Endodermal cell (in vitro differentiated cells): Measurements from ENCODE around the gene CDH13. TPM values are rescaled to one million over a fixed set of nuclear protein-coding genes. Genes with fewer than 3 reads are reported as not detected.

ENCODE experiments used
- DNase-seq: peaks from one replicate; pipeline ENCODE4 v3.0.0-alpha.2; 2017
- H3K27ac ChIP-seq: 2 replicates; pipeline ENCODE4 v1.5.1; 2013; ENCODE audit warnings: mild to moderate bottlenecking, low read depth, low read length, moderate library complexity
- H3K27me3 ChIP-seq: 2 replicates; pipeline ENCODE4 v1.6.1; 2013; ENCODE audit warnings: mild to moderate bottlenecking, low read length, moderate library complexity; ENCODE audit not compliant: insufficient read depth, control insufficient read depth, poor library complexity, severe bottlenecking
- H3K36me3 ChIP-seq: 2 replicates; pipeline ENCODE4 v1.7.0; 2013; ENCODE audit warnings: mild to moderate bottlenecking, low read length, moderate library complexity; ENCODE audit not compliant: control insufficient read depth, insufficient read depth
- H3K4me1 ChIP-seq: one replicate; pipeline ENCODE4 v1.7.0; 2013; ENCODE audit warnings: low read length; ENCODE audit not compliant: control insufficient read depth, insufficient read depth
- H3K4me3 ChIP-seq: 2 replicates; pipeline ENCODE4 v1.5.1; 2013; ENCODE audit warnings: mild to moderate bottlenecking, low read length, moderate library complexity
- H3K9ac ChIP-seq: 2 replicates; pipeline ENCODE4 v1.6.1; 2013; ENCODE audit warnings: mild to moderate bottlenecking, low read length, moderate library complexity; ENCODE audit not compliant: poor library complexity, severe bottlenecking; ENCODE audit errors: extremely low read depth
- H3K9me3 ChIP-seq: 2 replicates; pipeline ENCODE4 v1.6.1; 2013; ENCODE audit warnings: mild to moderate bottlenecking, low read length, moderate library complexity; ENCODE audit not compliant: control insufficient read depth
- H3K27ac Mint-ChIP-seq: 2 replicates; pipeline ENCODE4 v1.8.0; 2020; ENCODE audit warnings: mixed read lengths
- H3K27me3 Mint-ChIP-seq: 2 replicates; pipeline ENCODE4 v1.8.0; 2021; ENCODE audit warnings: mild to moderate bottlenecking, mixed read lengths; ENCODE audit not compliant: insufficient read depth
- H3K36me3 Mint-ChIP-seq: 2 replicates; pipeline ENCODE4 v1.8.0; 2020; ENCODE audit warnings: low read depth, mixed read lengths
- H3K4me1 Mint-ChIP-seq: 2 replicates; pipeline ENCODE4 v1.8.0; 2020; ENCODE audit warnings: mixed read lengths
- H3K4me3 Mint-ChIP-seq: 2 replicates; pipeline ENCODE4 v1.8.0; 2020; ENCODE audit warnings: mild to moderate bottlenecking, moderate library complexity, mixed read lengths
- H3K9me3 Mint-ChIP-seq: 2 replicates; pipeline ENCODE4 v1.8.0; 2020; ENCODE audit warnings: mild to moderate bottlenecking, mixed read lengths
- WGBS, 2 experiments: methylation state at CpG; one replicate each; pipeline versions ENCODE4 v1.1.5 to v1.1.7; 2013; ENCODE audit warnings: missing lambda C conversion rate in 2 of 2, mixed read lengths in 1 of 2; ENCODE audit not compliant: insufficient coverage in 1 of 2, insufficient read length in 1 of 2; 5-methylcytosine and 5-hydroxymethylcytosine counted together
- total RNA-seq, 2 donors: library from RNA; stranded (reverse); fragmentation: NEBNext Ultra II Directional in 1 of 2; extraction: Animal tissue kit (Norgen Biotek cat#: 25700) in 1 of 2; gene quantifications; 2 replicates in 1 of 2; 3 replicates in 1 of 2; pipeline ENCODE4 v1.2.1, GENCODE V29; 2021
- TF ChIP-seq, protein P1 (sequence below): fragments of 200-600 bp; sonication (generic); conservative IDR thresholded peaks from 2 replicates; pipeline ENCODE4 v1.5.0; 2021; ENCODE audit warnings: antibody characterized with exemption, mild to moderate bottlenecking

Gene CDH13
- total RNA-seq, 2 donors from 2014 or later: 0.86 to 1.8 TPM

GRCh38 chr16:82949016-82949415 is 322.2 kb downstream of the CDH13 start:
- H3K27ac ChIP-seq: no peak overlapping the region
- H3K27ac Mint-ChIP-seq: no peak overlapping the region
- WGBS, 2 experiments: 91 to 99% methylated on average over 5 of the region's 5 CpGs

DNA sequence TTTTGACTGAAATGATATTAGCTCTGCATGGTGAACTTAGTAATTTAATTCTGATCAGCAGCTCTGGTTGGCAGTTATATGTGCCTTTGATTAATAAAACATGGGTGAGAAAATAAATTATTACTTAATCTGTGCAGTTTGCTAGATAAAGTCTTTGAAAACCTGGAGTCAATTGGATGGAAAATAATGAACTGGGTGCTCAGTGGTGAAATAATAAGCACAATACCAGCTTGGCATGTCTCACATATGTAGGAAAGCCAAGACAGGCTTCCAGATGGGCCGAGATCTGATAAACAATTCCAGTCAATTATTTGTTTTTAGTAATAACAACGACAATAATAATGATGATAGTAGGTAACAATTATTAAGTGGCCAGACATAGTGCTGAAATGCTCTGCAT is 326.7 kb downstream of the CDH13 start:
- Histone ChIP-seq H3K36me3 (no peaks in the 10 kb centered on the region), H3K4me3 (no peak overlapping the region), H3K9ac (no peak overlapping the region), H3K4me1 (no peaks in the 10 kb centered on the region), H3K27me3 (no peaks in the 10 kb centered on the region), H3K9me3 (no peaks in the 10 kb centered on the region), H3K27ac (no peak overlapping the region)
- no peak overlapping the region for H3K4me3 Mint-ChIP-seq
- H3K4me1 Mint-ChIP-seq: no peaks in the 10 kb centered on the region
- H3K9me3 Mint-ChIP-seq: no peaks in the 10 kb centered on the region
- DNase-seq: no peak
- peaks cover 4% of the 10 kb centered on the region for H3K27me3 Mint-ChIP-seq
- H3K27ac Mint-ChIP-seq: no peak overlapping the region
- TF ChIP-seq, protein P1, sequence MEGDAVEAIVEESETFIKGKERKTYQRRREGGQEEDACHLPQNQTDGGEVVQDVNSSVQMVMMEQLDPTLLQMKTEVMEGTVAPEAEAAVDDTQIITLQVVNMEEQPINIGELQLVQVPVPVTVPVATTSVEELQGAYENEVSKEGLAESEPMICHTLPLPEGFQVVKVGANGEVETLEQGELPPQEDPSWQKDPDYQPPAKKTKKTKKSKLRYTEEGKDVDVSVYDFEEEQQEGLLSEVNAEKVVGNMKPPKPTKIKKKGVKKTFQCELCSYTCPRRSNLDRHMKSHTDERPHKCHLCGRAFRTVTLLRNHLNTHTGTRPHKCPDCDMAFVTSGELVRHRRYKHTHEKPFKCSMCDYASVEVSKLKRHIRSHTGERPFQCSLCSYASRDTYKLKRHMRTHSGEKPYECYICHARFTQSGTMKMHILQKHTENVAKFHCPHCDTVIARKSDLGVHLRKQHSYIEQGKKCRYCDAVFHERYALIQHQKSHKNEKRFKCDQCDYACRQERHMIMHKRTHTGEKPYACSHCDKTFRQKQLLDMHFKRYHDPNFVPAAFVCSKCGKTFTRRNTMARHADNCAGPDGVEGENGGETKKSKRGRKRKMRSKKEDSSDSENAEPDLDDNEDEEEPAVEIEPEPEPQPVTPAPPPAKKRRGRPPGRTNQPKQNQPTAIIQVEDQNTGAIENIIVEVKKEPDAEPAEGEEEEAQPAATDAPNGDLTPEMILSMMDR: no peak
- H3K36me3 Mint-ChIP-seq: no peaks in the 10 kb centered on the region
- WGBS, 2 experiments: 96% methylated on average over 2 of the region's 2 CpGs; no CpG with 5 or more reads in 1 of the 2 experiments

More at GRCh38 chr16:82949016-82949415, 322.2 kb downstream of the CDH13 start:
- Histone ChIP-seq H3K4me3 (no peak overlapping the region), H3K4me1 (no peaks in the 10 kb centered on the region), H3K36me3 (no peaks in the 10 kb centered on the region), H3K9ac (no peak overlapping the region), H3K9me3 (no peaks in the 10 kb centered on the region), H3K27me3 (no peaks in the 10 kb centered on the region)
- no peak for DNase-seq
- H3K9me3 Mint-ChIP-seq: no peaks in the 10 kb centered on the region
- H3K4me1 Mint-ChIP-seq: no peaks in the 10 kb centered on the region
- TF ChIP-seq, protein P1: no peak
- no peak overlapping the region for H3K4me3 Mint-ChIP-seq
- peaks cover 2% of the 10 kb centered on the region for H3K27me3 Mint-ChIP-seq
- no peaks in the 10 kb centered on the region for H3K36me3 Mint-ChIP-seq

DNA sequence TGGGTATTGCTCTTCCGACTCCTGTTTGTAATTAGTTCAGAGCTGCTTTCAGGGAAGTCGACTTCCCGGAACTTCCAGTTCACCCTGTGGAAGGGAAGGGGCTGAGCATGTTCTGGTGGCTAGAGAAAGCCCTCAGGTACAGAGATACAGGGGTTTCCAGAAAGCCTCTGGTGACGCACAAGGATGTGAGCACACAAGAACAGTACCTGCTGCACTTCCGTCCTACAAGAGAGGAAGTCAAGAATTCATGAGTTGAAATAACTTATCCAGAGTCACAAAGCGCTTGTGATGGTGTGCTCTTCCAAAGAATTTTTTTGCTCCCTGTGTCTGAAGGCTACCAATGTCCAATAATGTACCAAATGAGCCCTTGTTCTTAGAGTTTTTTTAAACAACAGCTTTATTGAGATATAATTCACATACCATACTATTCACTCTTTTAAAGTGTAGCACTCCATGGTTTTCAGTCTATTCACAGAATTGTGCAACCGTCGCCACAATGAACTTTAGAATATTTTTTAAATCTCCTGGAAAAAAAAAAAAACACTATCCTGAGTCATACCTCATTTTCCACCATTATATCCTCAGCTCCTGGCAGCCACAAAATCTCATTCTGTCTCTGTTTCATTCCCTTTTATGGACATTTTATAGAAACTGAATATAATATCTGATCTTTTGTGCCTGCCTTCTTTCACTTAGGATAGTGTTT is 327.6 kb downstream of the CDH13 start:
- H3K27ac ChIP-seq: no peak overlapping the region
- DNase-seq: no peak
- no peaks in the 10 kb centered on the region for H3K4me1 ChIP-seq
- H3K9ac ChIP-seq: no peak overlapping the region
- no peaks in the 10 kb centered on the region for H3K36me3 ChIP-seq
- WGBS, 2 experiments: 93 to 97% methylated on average over 7 to 8 of the region's 8 CpGs
- no peaks in the 10 kb centered on the region for H3K9me3 ChIP-seq
- Mint-ChIP-seq H3K4me3 (no peak overlapping the region), H3K4me1 (no peaks in the 10 kb centered on the region), H3K9me3 (no peaks in the 10 kb centered on the region), H3K27me3 (peaks cover 4% of the 10 kb centered on the region), H3K36me3 (no peaks in the 10 kb centered on the region), H3K27ac (no peak overlapping the region)
- H3K4me3 ChIP-seq: no peak overlapping the region
- H3K27me3 ChIP-seq: no peaks in the 10 kb centered on the region
- TF ChIP-seq, protein P1: no peak
